Osteocyte (in vitro differentiated cells): Measurements from ENCODE around the gene FAM9B. TPM values are rescaled to one million over a fixed set of nuclear protein-coding genes. Genes with fewer than 3 reads are reported as not detected.

Experiments used
- DNase-seq: peaks from one replicate; pipeline ENCODE4 v3.0.0; 2021; ENCODE audit warnings: mixed read lengths; ENCODE audit not compliant: unreplicated experiment; ENCODE audit errors: extremely low spot score
- H3K27ac Mint-ChIP-seq: one replicate; pipeline ENCODE4 v1.8.0; 2021; ENCODE audit warnings: mild to moderate bottlenecking, mixed read lengths; ENCODE audit not compliant: unreplicated experiment
- H3K27me3 Mint-ChIP-seq: one replicate; pipeline ENCODE4 v1.8.0; 2021; ENCODE audit warnings: mixed read lengths; ENCODE audit not compliant: unreplicated experiment
- H3K36me3 Mint-ChIP-seq: one replicate; pipeline ENCODE4 v1.8.0; 2021; ENCODE audit warnings: mixed read lengths; ENCODE audit not compliant: unreplicated experiment
- H3K4me1 Mint-ChIP-seq: one replicate; pipeline ENCODE4 v1.8.0; 2021; ENCODE audit warnings: mixed read lengths; ENCODE audit not compliant: unreplicated experiment
- H3K4me3 Mint-ChIP-seq: one replicate; pipeline ENCODE4 v1.8.0; 2021; ENCODE audit warnings: mild to moderate bottlenecking, moderate library complexity, mixed read lengths; ENCODE audit not compliant: unreplicated experiment
- H3K9me3 Mint-ChIP-seq: one replicate; pipeline ENCODE4 v1.8.0; 2021; ENCODE audit warnings: mixed read lengths; ENCODE audit not compliant: unreplicated experiment
- CTCF ChIP-seq: fragments of 200-600 bp; sonication (generic); IDR thresholded peaks from 2 replicates; pipeline ENCODE4 v1.5.0; 2021; ENCODE audit warnings: antibody characterized with exemption, mild to moderate bottlenecking, moderate library complexity
- long read RNA-seq: library from polyadenylated mRNA; unstranded; transcript quantifications from one replicate; pipeline ENCODE4 v2.0.0, GENCODE V29; 2021
- total RNA-seq: library from RNA; stranded (reverse); gene quantifications from 2 replicates; pipeline ENCODE4 v1.2.1, GENCODE V29; 2021

The FAM9B gene
- not detected in 2 replicates for total RNA-seq
- long read RNA-seq = 0 reads

GRCh38 chrX:9033989-9034388, at the start of gene FAM9B:
Gene FAM9B (minus strand): TSS chrX:9034127. CDS start chrX:9032986, 1,141 bp downstream.
- no peaks in the 10 kb centered on the region for H3K4me1 Mint-ChIP-seq
- no peaks in the 10 kb centered on the region for H3K36me3 Mint-ChIP-seq
- no peak within 1 kb of the TSS for H3K4me3 Mint-ChIP-seq
- no peak for DNase-seq
- no peak for TF ChIP-seq CTCF
- H3K27me3 Mint-ChIP-seq = peaks cover 3% of the 10 kb centered on the region
- H3K27ac Mint-ChIP-seq = no peak within 1 kb of the TSS
- peaks cover 15% of the 10 kb centered on the region for H3K9me3 Mint-ChIP-seq

- Mint-ChIP-seq H3K4me3 (no peak overlapping the region), H3K36me3 (no peaks in the 10 kb centered on the region), H3K27me3 (no peaks in the 10 kb centered on the region)
Observed at GRCh38 chrX:9081271-9081670, 47.3 kb upstream of the FAM9B start.

GRCh38 chrX:9074326-9074725, 40.4 kb upstream of the FAM9B start:
- no peaks in the 10 kb centered on the region for H3K36me3 Mint-ChIP-seq

More at GRCh38 chrX:9081271-9081670, 47.3 kb upstream of the FAM9B start:
- H3K9me3 Mint-ChIP-seq = peaks cover 39% of the 10 kb centered on the region
- TF ChIP-seq CTCF = no peak
- DNase-seq = no peak
- H3K27ac Mint-ChIP-seq = no peak overlapping the region
- no peaks in the 10 kb centered on the region for H3K4me1 Mint-ChIP-seq

GRCh38 chrX:9072281-9072680, 38.4 kb upstream of the FAM9B start:
- Mint-ChIP-seq H3K36me3 (no peaks in the 10 kb centered on the region), H3K4me3 (no peak overlapping the region), H3K9me3 (peaks cover 5% of the 10 kb centered on the region), H3K27ac (no peak overlapping the region), H3K4me1 (no peaks in the 10 kb centered on the region), H3K27me3 (peaks cover 15% of the 10 kb centered on the region)
- no peak for TF ChIP-seq CTCF
- DNase-seq = no peak

More at GRCh38 chrX:9074326-9074725, 40.4 kb upstream of the FAM9B start:
- no peak for DNase-seq
- no peak for TF ChIP-seq CTCF
- no peak overlapping the region for H3K27ac Mint-ChIP-seq
- H3K4me1 Mint-ChIP-seq = no peaks in the 10 kb centered on the region
- H3K27me3 Mint-ChIP-seq = peaks cover 11% of the 10 kb centered on the region
- peaks cover 10% of the 10 kb centered on the region for H3K9me3 Mint-ChIP-seq
- H3K4me3 Mint-ChIP-seq = no peak overlapping the region

GRCh38 chrX:9071031-9071650, 37.2 kb upstream of the FAM9B start:
- peaks cover 5% of the 10 kb centered on the region for H3K9me3 Mint-ChIP-seq
- DNase-seq = no peak
- peaks cover 18% of the 10 kb centered on the region for H3K27me3 Mint-ChIP-seq

More at GRCh38 chrX:9071031-9071650, 37.2 kb upstream of the FAM9B start:
- Mint-ChIP-seq H3K4me3 (no peak overlapping the region), H3K27ac (no peak overlapping the region), H3K4me1 (no peaks in the 10 kb centered on the region), H3K36me3 (no peaks in the 10 kb centered on the region)
- TF ChIP-seq CTCF = no peak
